ENCODE results near the gene KLHDC7B. TPM values are rescaled to one million over a fixed set of nuclear protein-coding genes. Genes with fewer than 3 reads are reported as not detected.

KLHDC7B gene
- total RNA-seq, 1 donor from 2014 or later, result 0.32 TPM

DNA sequence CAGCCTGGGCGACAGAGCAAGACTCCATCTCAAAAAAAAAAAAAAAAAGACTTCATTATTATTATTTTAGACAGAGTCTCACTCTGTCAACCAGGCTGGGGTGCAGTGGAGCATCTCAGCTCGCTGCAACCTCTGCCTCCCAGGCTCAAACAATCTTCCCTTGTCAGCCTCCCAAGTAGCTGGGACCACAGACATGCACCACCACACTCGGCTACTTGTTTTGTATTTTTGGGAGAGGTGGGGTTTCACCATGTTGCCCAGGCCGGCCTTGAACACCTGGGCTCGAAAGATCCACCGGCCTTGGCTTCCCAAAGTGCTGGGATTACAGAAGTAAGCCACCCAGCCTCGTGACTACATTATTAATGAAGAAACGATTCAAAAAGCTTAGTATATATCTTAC is 10.6 kb upstream of the KLHDC7B start:
- Histone ChIP-seq H3K9ac (ENCODE audit: low read length) (no peak overlapping the region), H3K79me2 (ENCODE audit: insufficient read depth, low read length) (no peaks in the 10 kb centered on the region), H3K27ac (ENCODE audit: low read depth, low read length) (no peak overlapping the region), H2AFZ (ENCODE audit: low read depth, low read length) (no peak overlapping the region), H3K36me3 (ENCODE audit: insufficient read depth, low read length) (no peaks in the 10 kb centered on the region), H3K27me3 (ENCODE audit: insufficient read depth, low read length) (peaks cover 23% of the 10 kb centered on the region), H4K20me1 (ENCODE audit: insufficient read depth, low read length) (no peaks in the 10 kb centered on the region), H3K4me1 (ENCODE audit: insufficient read depth, low read length) (peaks cover 14% of the 10 kb centered on the region), H3K4me3 (ENCODE audit: insufficient read depth, low read depth, low read length) (no peak overlapping the region), H3K4me2 (ENCODE audit: low read length) (no peak overlapping the region), H3K9me3 (ENCODE audit: insufficient read depth, low read depth, low read length) (no peaks in the 10 kb centered on the region)
- Mint-ChIP-seq H3K36me3 (ENCODE audit: low read depth, unreplicated experiment) (no peaks in the 10 kb centered on the region), H3K9me3 (ENCODE audit: unreplicated experiment) (peaks cover 4% of the 10 kb centered on the region), H3K27me3 (ENCODE audit: low read depth, unreplicated experiment) (peaks cover 15% of the 10 kb centered on the region), H3K4me1 (ENCODE audit: low read depth, unreplicated experiment) (peaks cover 4% of the 10 kb centered on the region), H3K27ac (ENCODE audit: unreplicated experiment) (no peak overlapping the region), H3K4me3 (ENCODE audit: unreplicated experiment) (no peak overlapping the region)
- FAIRE-seq (no peak), DNase-seq (ENCODE audit: low read depth) (no peak)
- TF ChIP-seq EZH2 (IDR thresholded peaks at IDR 0.05; ENCODE audit: insufficient read depth, low read length), result no peak
- TF ChIP-seq, protein P1, sequence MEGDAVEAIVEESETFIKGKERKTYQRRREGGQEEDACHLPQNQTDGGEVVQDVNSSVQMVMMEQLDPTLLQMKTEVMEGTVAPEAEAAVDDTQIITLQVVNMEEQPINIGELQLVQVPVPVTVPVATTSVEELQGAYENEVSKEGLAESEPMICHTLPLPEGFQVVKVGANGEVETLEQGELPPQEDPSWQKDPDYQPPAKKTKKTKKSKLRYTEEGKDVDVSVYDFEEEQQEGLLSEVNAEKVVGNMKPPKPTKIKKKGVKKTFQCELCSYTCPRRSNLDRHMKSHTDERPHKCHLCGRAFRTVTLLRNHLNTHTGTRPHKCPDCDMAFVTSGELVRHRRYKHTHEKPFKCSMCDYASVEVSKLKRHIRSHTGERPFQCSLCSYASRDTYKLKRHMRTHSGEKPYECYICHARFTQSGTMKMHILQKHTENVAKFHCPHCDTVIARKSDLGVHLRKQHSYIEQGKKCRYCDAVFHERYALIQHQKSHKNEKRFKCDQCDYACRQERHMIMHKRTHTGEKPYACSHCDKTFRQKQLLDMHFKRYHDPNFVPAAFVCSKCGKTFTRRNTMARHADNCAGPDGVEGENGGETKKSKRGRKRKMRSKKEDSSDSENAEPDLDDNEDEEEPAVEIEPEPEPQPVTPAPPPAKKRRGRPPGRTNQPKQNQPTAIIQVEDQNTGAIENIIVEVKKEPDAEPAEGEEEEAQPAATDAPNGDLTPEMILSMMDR (IDR thresholded peaks at IDR 0.05; ENCODE audit: insufficient read depth, low read depth, low read length), result no peak

DNA sequence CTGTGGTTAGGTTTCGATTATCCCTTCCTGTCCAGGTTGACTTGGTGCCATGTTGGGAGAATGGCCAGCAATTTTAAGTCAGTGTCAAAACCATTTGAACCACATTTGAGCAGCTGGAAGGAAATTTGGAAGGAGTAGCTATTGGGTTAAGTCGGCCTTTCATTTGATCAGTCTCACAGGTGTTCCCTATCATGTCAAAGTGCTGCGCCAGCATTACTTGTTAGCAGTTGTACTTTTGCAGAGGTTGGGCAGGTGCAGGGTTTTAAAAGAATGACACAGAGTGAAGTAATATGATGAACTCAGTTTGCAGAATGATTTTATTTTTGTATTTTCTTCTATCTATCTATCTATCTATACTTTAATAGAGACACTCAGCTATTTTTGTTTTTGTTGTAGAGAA is 9.5 kb upstream of the KLHDC7B start:
- Histone ChIP-seq H3K4me2 (ENCODE audit: low read length) (no peak overlapping the region), H3K9me3 (ENCODE audit: insufficient read depth, low read depth, low read length) (no peaks in the 10 kb centered on the region), H3K36me3 (ENCODE audit: insufficient read depth, low read length) (no peaks in the 10 kb centered on the region), H3K27me3 (ENCODE audit: insufficient read depth, low read length) (peaks cover 13% of the 10 kb centered on the region), H3K4me1 (ENCODE audit: insufficient read depth, low read length) (peaks cover 5% of the 10 kb centered on the region), H3K79me2 (ENCODE audit: insufficient read depth, low read length) (no peaks in the 10 kb centered on the region), H3K4me3 (ENCODE audit: insufficient read depth, low read depth, low read length) (no peak overlapping the region), H3K27ac (ENCODE audit: low read depth, low read length) (no peak overlapping the region), H3K9ac (ENCODE audit: low read length) (no peak overlapping the region), H4K20me1 (ENCODE audit: insufficient read depth, low read length) (no peaks in the 10 kb centered on the region), H2AFZ (ENCODE audit: low read depth, low read length) (no peak overlapping the region)
- DNase-seq (ENCODE audit: low read depth) (no peak), FAIRE-seq (no peak)
- Mint-ChIP-seq H3K36me3 (ENCODE audit: low read depth, unreplicated experiment) (no peaks in the 10 kb centered on the region), H3K27me3 (ENCODE audit: low read depth, unreplicated experiment) (peaks cover 15% of the 10 kb centered on the region), H3K4me3 (ENCODE audit: unreplicated experiment) (no peak overlapping the region), H3K27ac (ENCODE audit: unreplicated experiment) (no peak overlapping the region), H3K4me1 (ENCODE audit: low read depth, unreplicated experiment) (peaks cover 4% of the 10 kb centered on the region), H3K9me3 (ENCODE audit: unreplicated experiment) (peaks cover 4% of the 10 kb centered on the region)
- no peak for TF ChIP-seq EZH2 (IDR thresholded peaks at IDR 0.05; ENCODE audit: insufficient read depth, low read length)
- TF ChIP-seq, protein P1 (IDR thresholded peaks at IDR 0.05; ENCODE audit: insufficient read depth, low read depth, low read length), result no peak

DNA sequence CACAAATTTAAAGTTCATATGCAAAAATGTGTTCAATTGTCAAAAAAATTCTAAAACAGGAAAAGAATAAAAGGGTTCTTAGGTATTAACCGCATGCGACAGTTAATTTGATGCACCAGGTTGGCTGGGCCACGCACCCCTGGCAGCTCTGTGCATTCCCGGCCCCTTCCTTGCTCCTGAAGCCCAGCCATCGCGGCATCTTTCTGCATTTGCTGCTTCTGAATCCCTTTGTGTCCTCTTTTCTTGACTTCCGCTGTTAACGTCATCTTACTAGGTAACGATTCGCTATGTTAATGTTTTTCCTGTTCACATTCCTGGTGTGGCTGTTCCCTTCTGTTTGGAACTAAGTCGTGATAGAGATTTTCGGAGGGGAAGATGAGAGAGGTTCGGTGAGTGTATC is 7.9 kb upstream of the KLHDC7B start:
- Histone ChIP-seq H2AFZ (ENCODE audit: low read depth, low read length) (no peak overlapping the region), H3K9ac (ENCODE audit: low read length) (no peak overlapping the region), H3K4me2 (ENCODE audit: low read length) (no peak overlapping the region), H3K9me3 (ENCODE audit: insufficient read depth, low read depth, low read length) (no peaks in the 10 kb centered on the region), H3K36me3 (ENCODE audit: insufficient read depth, low read length) (no peaks in the 10 kb centered on the region), H3K4me1 (ENCODE audit: insufficient read depth, low read length) (peaks cover 3% of the 10 kb centered on the region), H3K79me2 (ENCODE audit: insufficient read depth, low read length) (no peaks in the 10 kb centered on the region), H3K27ac (ENCODE audit: low read depth, low read length) (no peak overlapping the region), H3K4me3 (ENCODE audit: insufficient read depth, low read depth, low read length) (no peak overlapping the region), H3K27me3 (ENCODE audit: insufficient read depth, low read length) (peaks cover 8% of the 10 kb centered on the region), H4K20me1 (ENCODE audit: insufficient read depth, low read length) (no peaks in the 10 kb centered on the region)
- FAIRE-seq, result no peak
- DNase-seq (ENCODE audit: low read depth), result no peak
- Mint-ChIP-seq H3K27ac (ENCODE audit: unreplicated experiment) (no peak overlapping the region), H3K4me1 (ENCODE audit: low read depth, unreplicated experiment) (peaks cover 4% of the 10 kb centered on the region), H3K27me3 (ENCODE audit: low read depth, unreplicated experiment) (peaks cover 16% of the 10 kb centered on the region), H3K4me3 (ENCODE audit: unreplicated experiment) (no peak overlapping the region), H3K36me3 (ENCODE audit: low read depth, unreplicated experiment) (no peaks in the 10 kb centered on the region), H3K9me3 (ENCODE audit: unreplicated experiment) (peaks cover under 1% of the 10 kb centered on the region)
- TF ChIP-seq, protein P1 (IDR thresholded peaks at IDR 0.05; ENCODE audit: insufficient read depth, low read depth, low read length), result no peak
- TF ChIP-seq EZH2 (IDR thresholded peaks at IDR 0.05; ENCODE audit: insufficient read depth, low read length), result no peak

Measured in astrocyte (in vitro differentiated cells and primary cell).